ENCODE measurements around the gene ADRA1B. TPM values are rescaled to one million over a fixed set of nuclear protein-coding genes. Genes with fewer than 3 reads are reported as not detected.
A peak's percentile ranks its signal among the peaks of the same experiment; 100 is the strongest.

Gene ADRA1B
- total and polyA plus RNA-seq, 2 donors (not counting 3 experiments of a cell fraction or from before 2014, with no cell fraction given), result 0.77 TPM; not detected in 1

DNA sequence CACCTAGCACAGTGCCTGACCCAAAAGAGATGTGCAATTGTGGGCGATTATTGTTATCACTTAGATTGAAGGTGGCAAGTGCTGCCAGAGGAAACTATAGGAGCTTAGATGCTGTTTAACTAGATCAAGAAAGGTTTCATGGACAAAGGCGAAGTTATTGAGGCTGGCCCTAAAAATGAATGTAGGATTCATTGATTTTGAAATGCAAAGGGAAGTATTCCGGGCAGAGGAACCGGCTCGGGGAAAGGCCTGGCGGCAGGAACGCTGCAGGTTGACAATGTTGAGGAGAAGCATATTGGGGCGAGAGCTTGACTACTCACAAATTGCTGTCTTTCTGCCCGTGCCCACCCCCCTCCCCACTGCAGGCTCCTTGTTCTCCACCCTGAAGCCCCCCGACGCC, 55.2 kb downstream of the ADRA1B start:
- no peak overlapping the region for H3K4me3 ChIP-seq (replicated peaks in 1 of 3; ENCODE audit: insufficient read depth in 1 of 3, low read depth in 1 of 3, low read length in 3 of 3)
- H2AFZ ChIP-seq (ENCODE audit: low read depth, low read length), result peak overlapping the region; percentile 41
- TF ChIP-seq, protein P1, sequence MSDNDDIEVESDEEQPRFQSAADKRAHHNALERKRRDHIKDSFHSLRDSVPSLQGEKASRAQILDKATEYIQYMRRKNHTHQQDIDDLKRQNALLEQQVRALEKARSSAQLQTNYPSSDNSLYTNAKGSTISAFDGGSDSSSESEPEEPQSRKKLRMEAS (IDR thresholded peaks at IDR 0.05; ENCODE audit: insufficient read depth, insufficient read length), result no peak
- peak; percentile 62 for TF ChIP-seq EZH2 (IDR thresholded peaks at IDR 0.05; ENCODE audit: borderline replicate concordance, low read depth, low read length, severe bottlenecking)
- no peak for DNase-seq (ENCODE audit: low read depth, low spot score)
- H3K79me2 ChIP-seq (ENCODE audit: control insufficient read depth, insufficient read depth, low read length), result no peaks in the 10 kb centered on the region
- no TSS peak for BruUV-seq (replicated peaks)
- H3K9me1 ChIP-seq (replicated peaks; ENCODE audit: control insufficient read depth, extremely low read depth, insufficient read depth, low read length), result no peaks in the 10 kb centered on the region
- H3K9me3 ChIP-seq (replicated peaks; ENCODE audit: control insufficient read depth, insufficient read depth, low read length), result no peaks in the 10 kb centered on the region
- ChIA-PET CTCF (interaction anchor here (1.2 kb wide), 1 partner anchor 16 kb away, joined by 4 read pairs; no protein-coding TSS in a partner anchor), POLR2A (no interaction called here)
- H3K9ac ChIP-seq (replicated peaks; ENCODE audit: extremely low read depth, insufficient read depth, low read length), result no peak overlapping the region
- peaks cover 12% of the 10 kb centered on the region for H3K4me1 ChIP-seq (ENCODE audit: control insufficient read depth, extremely low read depth, insufficient read depth, low read length)
- peaks cover 19 to 36% of the 10 kb centered on the region in 2 experiments for H3K27me3 ChIP-seq (ENCODE audit: control insufficient read depth in 2 of 2, insufficient read depth in 2 of 2, low read length in 2 of 2)
- no peaks in the 10 kb centered on the region for H3K36me3 ChIP-seq (ENCODE audit: control insufficient read depth in 2 of 2, extremely low read depth in 1 of 2, insufficient read depth in 2 of 2, low read length in 2 of 2)
- dilution Hi-C loops (cut with MboI; ENCODE audit: extremely low pct_ligation_motif_present, low sequenced_read_pairs) (no loop called here), intact Hi-C loops (cut with micrococcal nuclease) (no loop called here)
- H3K27ac ChIP-seq (ENCODE audit: insufficient read depth, low read depth, low read length), result no peak overlapping the region
- H3K4me2 ChIP-seq (ENCODE audit: insufficient read depth, low read length), result no peak overlapping the region
- H4K20me1 ChIP-seq (replicated peaks; ENCODE audit: control insufficient read depth, extremely low read depth, insufficient read depth, low read length), result no peaks in the 10 kb centered on the region
- no peak for FAIRE-seq

DNA sequence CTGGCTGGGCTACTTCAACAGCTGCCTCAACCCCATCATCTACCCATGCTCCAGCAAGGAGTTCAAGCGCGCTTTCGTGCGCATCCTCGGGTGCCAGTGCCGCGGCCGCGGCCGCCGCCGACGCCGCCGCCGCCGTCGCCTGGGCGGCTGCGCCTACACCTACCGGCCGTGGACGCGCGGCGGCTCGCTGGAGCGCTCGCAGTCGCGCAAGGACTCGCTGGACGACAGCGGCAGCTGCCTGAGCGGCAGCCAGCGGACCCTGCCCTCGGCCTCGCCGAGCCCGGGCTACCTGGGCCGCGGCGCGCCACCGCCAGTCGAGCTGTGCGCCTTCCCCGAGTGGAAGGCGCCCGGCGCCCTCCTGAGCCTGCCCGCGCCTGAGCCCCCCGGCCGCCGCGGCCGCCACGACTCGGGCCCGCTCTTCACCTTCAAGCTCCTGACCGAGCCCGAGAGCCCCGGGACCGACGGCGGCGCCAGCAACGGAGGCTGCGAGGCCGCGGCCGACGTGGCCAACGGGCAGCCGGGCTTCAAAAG, 55.7 kb downstream of the ADRA1B start:
- Histone ChIP-seq H3K9me3 (replicated peaks; ENCODE audit: control insufficient read depth, insufficient read depth, low read length) (no peaks in the 10 kb centered on the region), H2AFZ (ENCODE audit: low read depth, low read length) (peak overlapping the region; percentile 41), H4K20me1 (replicated peaks; ENCODE audit: control insufficient read depth, extremely low read depth, insufficient read depth, low read length) (no peaks in the 10 kb centered on the region), H3K4me3 (replicated peaks in 1 of 3; ENCODE audit: insufficient read depth in 1 of 3, low read depth in 1 of 3, low read length in 3 of 3) (no peak overlapping the region), H3K9me1 (replicated peaks; ENCODE audit: control insufficient read depth, extremely low read depth, insufficient read depth, low read length) (no peaks in the 10 kb centered on the region), H3K36me3 (ENCODE audit: control insufficient read depth in 2 of 2, extremely low read depth in 1 of 2, insufficient read depth in 2 of 2, low read length in 2 of 2) (no peaks in the 10 kb centered on the region), H3K27me3 (ENCODE audit: control insufficient read depth in 2 of 2, insufficient read depth in 2 of 2, low read length in 2 of 2) (peaks cover 18 to 35% of the 10 kb centered on the region in 2 experiments), H3K4me1 (ENCODE audit: control insufficient read depth, extremely low read depth, insufficient read depth, low read length) (peaks cover 12% of the 10 kb centered on the region), H3K4me2 (ENCODE audit: insufficient read depth, low read length) (peak overlapping the region; percentile 19), H3K27ac (ENCODE audit: insufficient read depth, low read depth, low read length) (no peak overlapping the region), H3K9ac (replicated peaks; ENCODE audit: extremely low read depth, insufficient read depth, low read length) (no peak overlapping the region), H3K79me2 (ENCODE audit: control insufficient read depth, insufficient read depth, low read length) (no peaks in the 10 kb centered on the region)
- ChIA-PET POLR2A (interaction anchor here (0.6 to 0.7 kb wide), 3 partner anchors 8 to 36 kb away, joined by 3 to 5 read pairs (median 4); no protein-coding TSS in a partner anchor), CTCF (interaction anchor here (0.6 to 1.2 kb wide), 2 partner anchors 15 to 325 kb away, joined by 4 to 5 read pairs; no protein-coding TSS in a partner anchor)
- dilution Hi-C loops (cut with MboI; ENCODE audit: extremely low pct_ligation_motif_present, low sequenced_read_pairs), result no loop called here
- FAIRE-seq (no peak), DNase-seq (ENCODE audit: low read depth, low spot score) (no peak)
- BruUV-seq (replicated peaks), result no TSS peak
- TF ChIP-seq EZH2 (IDR thresholded peaks at IDR 0.05; ENCODE audit: borderline replicate concordance, low read depth, low read length, severe bottlenecking) (peak; percentile 44), POLR2A (IDR thresholded peaks at IDR 0.05; ENCODE audit: low read depth, low read length) (no peak)
- intact Hi-C loops (cut with micrococcal nuclease), result no loop called here
